Lower leg skin (tissue), 3 donors: ENCODE measurements around the gene HK1.

Experiments used
- POLR2A ChIP-seq, 2 donors: fragments of 450-650 bp; IDR thresholded peaks; one replicate each; pipeline ENCODE4 v1.6.1; 2016 to 2017; ENCODE audit warnings: antibody characterized with exemption in 2 of 2, mild to moderate bottlenecking in 1 of 2, moderate library complexity in 1 of 2
- TF ChIP-seq, protein P1 (sequence below), 3 donors: fragments of 450-650 bp; IDR thresholded peaks; one replicate each; pipeline ENCODE4 v1.5.1; 2016; ENCODE audit warnings: antibody characterized with exemption in 3 of 3, mild to moderate bottlenecking in 3 of 3, moderate library complexity in 2 of 3

DNA sequence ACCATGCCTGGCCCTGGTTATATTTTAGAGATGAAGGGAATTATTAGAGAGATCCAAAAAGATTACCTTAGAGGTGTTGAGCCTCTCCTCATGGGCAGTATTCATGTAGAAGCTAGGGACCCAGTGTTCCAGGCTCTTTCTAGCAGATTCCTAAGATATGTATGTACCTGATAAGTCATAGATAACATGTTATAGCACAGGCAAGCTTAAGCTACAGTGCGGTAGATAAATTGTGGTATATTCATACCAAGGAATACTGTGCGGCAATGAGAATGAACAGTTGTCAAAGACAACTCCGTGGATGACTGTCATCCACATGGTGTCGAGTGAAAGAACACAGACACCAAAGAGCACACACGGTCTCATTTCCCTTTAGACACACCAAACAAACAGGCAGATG lies 85.4 kb downstream of the HK1 start:
- TF ChIP-seq, protein P1, sequence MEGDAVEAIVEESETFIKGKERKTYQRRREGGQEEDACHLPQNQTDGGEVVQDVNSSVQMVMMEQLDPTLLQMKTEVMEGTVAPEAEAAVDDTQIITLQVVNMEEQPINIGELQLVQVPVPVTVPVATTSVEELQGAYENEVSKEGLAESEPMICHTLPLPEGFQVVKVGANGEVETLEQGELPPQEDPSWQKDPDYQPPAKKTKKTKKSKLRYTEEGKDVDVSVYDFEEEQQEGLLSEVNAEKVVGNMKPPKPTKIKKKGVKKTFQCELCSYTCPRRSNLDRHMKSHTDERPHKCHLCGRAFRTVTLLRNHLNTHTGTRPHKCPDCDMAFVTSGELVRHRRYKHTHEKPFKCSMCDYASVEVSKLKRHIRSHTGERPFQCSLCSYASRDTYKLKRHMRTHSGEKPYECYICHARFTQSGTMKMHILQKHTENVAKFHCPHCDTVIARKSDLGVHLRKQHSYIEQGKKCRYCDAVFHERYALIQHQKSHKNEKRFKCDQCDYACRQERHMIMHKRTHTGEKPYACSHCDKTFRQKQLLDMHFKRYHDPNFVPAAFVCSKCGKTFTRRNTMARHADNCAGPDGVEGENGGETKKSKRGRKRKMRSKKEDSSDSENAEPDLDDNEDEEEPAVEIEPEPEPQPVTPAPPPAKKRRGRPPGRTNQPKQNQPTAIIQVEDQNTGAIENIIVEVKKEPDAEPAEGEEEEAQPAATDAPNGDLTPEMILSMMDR (IDR thresholded peaks at IDR 0.05): no peak
- TF ChIP-seq POLR2A (IDR thresholded peaks at IDR 0.05): no peak
